ENCODE data around the gene FOCAD. TPM values are rescaled to one million over a fixed set of nuclear protein-coding genes. Genes with fewer than 3 reads are reported as not detected.

FOCAD gene
- total RNA-seq, 1 experiment from 2014 or later = 40.7 TPM

GRCh38 chr9:20804489-20805250, 120.6 kb downstream of the FOCAD start:
- no peaks in the 10 kb centered on the region for H3K9me2 ChIP-seq (ENCODE audit: insufficient read depth)
- no peak for ATAC-seq
- H3K36me3 ChIP-seq (ENCODE audit: control insufficient read depth in 1 of 2, insufficient read depth in 2 of 2, low read length in 2 of 2) = no peaks in the 10 kb centered on the region
- H4K20me1 ChIP-seq (ENCODE audit: insufficient read depth) = no peaks in the 10 kb centered on the region
- TF ChIP-seq EZH2phosphoT487 (IDR thresholded peaks at IDR 0.05; ENCODE audit: borderline replicate concordance) (no peak), MAX (IDR thresholded peaks at IDR 0.05) (no peak), SRF (IDR thresholded peaks at IDR 0.05; ENCODE audit: low read depth) (no peak), ZBTB33 (IDR thresholded peaks at IDR 0.05; ENCODE audit: extremely low read depth, insufficient replicate concordance, low read length) (no peak), ATF3 (IDR thresholded peaks at IDR 0.05) (no peak), ZNF274 (IDR thresholded peaks at IDR 0.05; ENCODE audit: low read depth, low read length) (no peak), POLR2A (IDR thresholded peaks at IDR 0.05; ENCODE audit: borderline replicate concordance, extremely low read depth, insufficient read depth, insufficient read length) (no peak), REST (IDR thresholded peaks at IDR 0.05; ENCODE audit: low read depth) (no peak), JUND (IDR thresholded peaks at IDR 0.05) (no peak), ELF1 (IDR thresholded peaks at IDR 0.05; ENCODE audit: borderline replicate concordance, low read depth) (no peak), CBX3 (IDR thresholded peaks at IDR 0.05; ENCODE audit: low read depth) (no peak), CTCF (IDR thresholded peaks at IDR 0.05 in 2 of 3, conservative IDR thresholded peaks at IDR 0.05 in 1 of 3; ENCODE audit: borderline replicate concordance in 1 of 3, insufficient read depth in 1 of 3, low read depth in 2 of 3, low read length in 2 of 3) (no peak), EZH2 (IDR thresholded peaks at IDR 0.05) (no peak), SP1 (IDR thresholded peaks at IDR 0.05; ENCODE audit: low read depth) (no peak), RAD21 (IDR thresholded peaks at IDR 0.05; ENCODE audit: low read depth) (no peak), POLR2AphosphoS5 (IDR thresholded peaks at IDR 0.05; ENCODE audit: low read depth, low read length) (no peak), CEBPB (IDR thresholded peaks at IDR 0.05; ENCODE audit: low read depth) (no peak), ZFX (IDR thresholded peaks at IDR 0.05) (no peak), YY1 (IDR thresholded peaks at IDR 0.05; ENCODE audit: extremely low read depth, insufficient replicate concordance, low read depth, low read length) (no peak)
- H3K79me2 ChIP-seq (ENCODE audit: insufficient read depth, low read length) = no peaks in the 10 kb centered on the region; the same call in 1 of the 2 replicates
- no peak overlapping the region for H3K9ac ChIP-seq (ENCODE audit: low read length)
- CTCF ChIA-PET = no interaction called here
- no peak for DNase-seq (ENCODE audit: low read depth, low spot score)
- POLR2A ChIA-PET = no interaction called here
- H3K4me2 ChIP-seq (ENCODE audit: low read length) = no peak overlapping the region
- no peaks in the 10 kb centered on the region for H3K27me3 ChIP-seq (ENCODE audit: insufficient read depth, low read length)
- no peaks in the 10 kb centered on the region for H3K4me1 ChIP-seq (ENCODE audit: control insufficient read depth in 1 of 2, insufficient read depth in 2 of 2, low read length in 2 of 2)
- H2AFZ ChIP-seq (ENCODE audit: low read depth, low read length, poor library complexity, severe bottlenecking) = no peak overlapping the region
- no peaks in the 10 kb centered on the region for H3K9me3 ChIP-seq (ENCODE audit: control insufficient read depth in 1 of 2, insufficient read depth in 1 of 2, low read depth in 1 of 2, low read length in 2 of 2)
- no TSS peak for BruUV-seq (replicated peaks)
- intact Hi-C loops (cut with micrococcal nuclease) = no loop called here
- RAD21 ChIA-PET (ENCODE audit: low non-redundant PET in 1 of 2, low total read pairs in 2 of 2, uncharacterized antibody in 2 of 2, unreplicated experiment in 2 of 2) = no interaction called here
- H3K27ac ChIP-seq (ENCODE audit: low read depth, low read length) = no peak overlapping the region
- no peak overlapping the region for H3K4me3 ChIP-seq (replicated peaks in 1 of 2; ENCODE audit: low read depth in 1 of 2, low read length in 2 of 2)

Data from HCT116 (cell line).